Common myeloid progenitor, CD34-positive (primary cell): ENCODE data around the gene ITPK1.

Experiments used
- CTCF ChIA-PET: fragments of 350-600 bp; sonication (Branson Sonifier 250); formaldehyde crosslinking; loops from one replicate; lab custom pipeline; 2021; ENCODE audit warnings: antibody characterized with exemption; lab: Charles Lee
- POLR2A ChIA-PET: fragments of 350-600 bp; sonication (Branson Sonifier 250); formaldehyde crosslinking; loops from one replicate; lab custom pipeline; 2021; ENCODE audit warnings: antibody characterized with exemption; lab: Charles Lee
- DNase-seq, 3 donors: peaks; one replicate each; pipeline versions ENCODE4 v3.0.0 to v3.0.0-alpha.2; 2013
- H3K27ac ChIP-seq, 2 experiments: 1 replicate in 1 of 2; 2 replicates in 1 of 2; pipeline ENCODE4 v1.7.0; 2013; ENCODE audit warnings: inconsistent platforms in 2 of 2, low read length in 2 of 2, mild to moderate bottlenecking in 2 of 2, low read depth in 1 of 2, moderate library complexity in 1 of 2; ENCODE audit not compliant: severe bottlenecking in 2 of 2, insufficient read depth in 1 of 2, poor library complexity in 1 of 2
- H3K27me3 ChIP-seq, 5 experiments: replicated peaks in 2 of 5; 1 replicate in 3 of 5; 2 replicates in 2 of 5; pipeline versions ENCODE4 v1.6.1 to v1.7.0; 2013; ENCODE audit warnings: low read length in 4 of 5, mild to moderate bottlenecking in 2 of 5, moderate library complexity in 2 of 5, inconsistent platforms in 1 of 5; ENCODE audit not compliant: insufficient read depth in 5 of 5, control insufficient read depth in 4 of 5
- H3K36me3 ChIP-seq, 4 experiments: 1 replicate in 2 of 4; 2 replicates in 2 of 4; pipeline versions ENCODE4 v1.6.1 to v1.7.0; 2013; ENCODE audit warnings: low read length in 3 of 4, control low read depth in 1 of 4, mild to moderate bottlenecking in 1 of 4; ENCODE audit not compliant: control insufficient read depth in 4 of 4, insufficient read depth in 4 of 4
- H3K4me1 ChIP-seq, 4 experiments: 1 replicate in 3 of 4; 2 replicates in 1 of 4; pipeline versions ENCODE4 v1.6.1 to v1.7.1; 2013; ENCODE audit warnings: low read length in 3 of 4, mild to moderate bottlenecking in 3 of 4, control low read depth in 1 of 4, inconsistent platforms in 1 of 4, moderate library complexity in 1 of 4; ENCODE audit not compliant: control insufficient read depth in 4 of 4, insufficient read depth in 4 of 4; ENCODE audit errors: control extremely low read depth in 1 of 4
- H3K4me3 ChIP-seq, 7 experiments: 1 replicate in 4 of 7; 2 replicates in 3 of 7; pipeline versions ENCODE4 v1.5.1 to v1.7.0; 2013; ENCODE audit warnings: mild to moderate bottlenecking in 7 of 7, low read length in 6 of 7, moderate library complexity in 6 of 7, inconsistent platforms in 2 of 7, low read depth in 2 of 7, control low read depth in 1 of 7; ENCODE audit not compliant: insufficient read depth in 4 of 7, control insufficient read depth in 1 of 7; ENCODE audit errors: extremely low read depth in 1 of 7
- H3K9me3 ChIP-seq, 5 experiments: 1 replicate in 4 of 5; 2 replicates in 1 of 5; pipeline versions ENCODE4 v1.6.1 to v1.7.1; 2013; ENCODE audit warnings: low read length in 4 of 5, mild to moderate bottlenecking in 2 of 5, inconsistent platforms in 1 of 5, low read depth in 1 of 5, moderate library complexity in 1 of 5; ENCODE audit not compliant: control insufficient read depth in 4 of 5, insufficient read depth in 2 of 5; ENCODE audit errors: control extremely low read depth in 1 of 5
- WGBS: methylation state at CpG from one replicate; pipeline ENCODE4 v1.1.5; 2013; ENCODE audit not compliant: insufficient coverage; 5-methylcytosine and 5-hydroxymethylcytosine counted together

The ITPK1 gene

GRCh38 chr14:92960706-92961566 lies 154.8 kb downstream of the ITPK1 start:
- H3K27me3 ChIP-seq, result no peaks in the 10 kb centered on the region
- no peak overlapping the region for H3K27ac ChIP-seq
- H3K4me1 ChIP-seq, result no peaks in the 10 kb centered on the region
- ChIA-PET POLR2A (no interaction called here), CTCF (no interaction called here)
- no peak overlapping the region for H3K4me3 ChIP-seq
- no peak for DNase-seq
- H3K36me3 ChIP-seq, result peaks cover 4 to 52% (median 33%) of the 10 kb centered on the region in 4 experiments
- WGBS, result 88% methylated on average over 16 of the region's 18 CpGs
- no peaks in the 10 kb centered on the region for H3K9me3 ChIP-seq

DNA sequence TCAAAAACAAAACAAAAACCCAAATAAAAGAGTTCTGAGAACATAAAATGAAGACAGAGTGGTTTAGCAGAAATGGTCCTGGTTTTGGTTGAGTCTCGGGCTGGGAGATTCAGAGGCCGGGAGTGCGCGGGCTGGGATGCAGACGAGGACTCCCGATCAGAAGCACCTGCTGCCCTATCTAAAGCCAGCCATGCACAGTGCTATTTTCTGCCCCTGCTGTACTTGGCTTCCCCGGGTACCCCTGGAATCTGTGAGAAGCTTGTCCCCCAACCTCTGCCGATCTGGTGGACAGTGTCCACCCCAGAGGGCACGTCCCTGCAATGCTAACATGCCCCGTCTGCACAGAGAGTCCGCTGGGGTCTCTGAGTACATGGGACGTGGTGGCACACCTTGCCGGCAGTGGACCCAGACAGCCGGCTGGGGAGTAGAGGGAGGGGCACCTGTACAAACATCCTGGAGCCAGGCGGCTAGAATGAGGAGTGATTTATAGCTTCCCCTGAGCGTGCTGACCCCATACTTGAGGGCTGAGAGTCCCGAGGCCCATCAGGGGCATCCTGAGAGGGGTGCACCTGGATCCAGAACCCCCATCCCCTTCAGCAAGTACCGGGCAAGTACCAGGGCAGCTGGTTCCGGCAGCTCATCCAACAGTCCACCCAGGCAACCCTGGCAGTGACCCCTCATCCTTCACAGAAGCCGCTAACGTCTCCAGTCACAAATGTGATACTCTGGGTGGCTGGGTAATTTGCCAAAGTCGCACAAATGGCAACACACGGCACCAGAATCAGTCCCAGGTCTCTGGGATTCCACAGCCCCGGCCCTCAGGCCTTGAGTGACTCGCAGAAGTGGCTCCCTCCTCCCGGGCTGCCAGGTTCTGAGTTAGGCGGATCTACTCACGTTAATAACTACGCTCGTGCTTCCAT lies 155.7 kb downstream of the ITPK1 start:
- H3K27ac ChIP-seq, result no peak overlapping the region
- no peaks in the 10 kb centered on the region for H3K27me3 ChIP-seq
- no peaks in the 10 kb centered on the region for H3K4me1 ChIP-seq
- no peak for DNase-seq
- ChIA-PET POLR2A (no interaction called here), CTCF (no interaction called here)
- H3K9me3 ChIP-seq, result no peaks in the 10 kb centered on the region
- H3K4me3 ChIP-seq, result no peak overlapping the region
- peaks cover 4 to 52% (median 35%) of the 10 kb centered on the region in 4 experiments for H3K36me3 ChIP-seq
- WGBS, result 88% methylated on average over 23 of the region's 30 CpGs

GRCh38 chr14:92959189-92959531 lies 156.6 kb downstream of the ITPK1 start:
- Histone ChIP-seq H3K4me1 (no peaks in the 10 kb centered on the region), H3K9me3 (no peaks in the 10 kb centered on the region), H3K4me3 (no peak overlapping the region), H3K27me3 (no peaks in the 10 kb centered on the region), H3K27ac (no peak overlapping the region), H3K36me3 (peaks cover 6 to 57% (median 38%) of the 10 kb centered on the region in 4 experiments)
- WGBS, result 97% methylated on average over 10 of the region's 10 CpGs
- no peak for DNase-seq
- ChIA-PET POLR2A (no interaction called here), CTCF (no interaction called here)

DNA sequence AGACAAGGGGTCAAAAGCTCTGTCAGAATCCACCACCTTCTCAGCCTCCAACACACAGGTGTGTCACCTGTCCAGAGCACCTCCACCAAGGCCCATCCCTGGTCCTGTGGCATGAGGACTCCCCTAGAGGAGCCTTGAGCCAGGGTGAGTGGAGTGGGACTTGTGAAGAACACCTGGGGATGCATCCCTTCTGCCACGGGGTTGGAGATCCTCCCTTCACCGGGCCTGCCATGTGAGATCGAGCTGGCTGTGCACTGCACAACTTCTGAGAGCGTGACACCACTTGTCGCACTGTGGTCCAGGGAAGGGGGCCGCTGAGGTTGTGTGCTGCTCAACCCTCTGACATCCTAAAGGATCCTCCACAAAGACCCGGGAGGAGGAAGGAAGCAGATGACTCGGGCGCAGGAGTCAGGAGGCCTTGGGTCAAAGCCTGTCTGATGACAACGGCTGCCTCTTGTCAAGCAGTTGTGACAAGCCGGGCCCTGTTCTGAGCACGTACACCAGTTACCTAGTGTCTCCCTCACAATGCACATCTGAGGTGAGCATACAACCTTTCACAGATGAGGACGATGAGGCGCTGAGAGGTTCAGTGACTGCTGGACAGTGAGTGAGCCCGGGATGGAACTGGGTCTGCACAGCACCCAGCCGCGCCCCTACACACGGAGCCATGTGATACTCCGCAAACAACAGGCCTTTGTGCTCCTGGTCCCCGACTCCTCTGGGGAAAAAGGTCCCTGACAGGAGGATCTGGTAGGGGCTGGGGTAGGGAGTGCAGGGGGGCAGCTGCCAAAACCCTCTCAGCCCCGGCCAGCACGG lies 157.1 kb downstream of the ITPK1 start:
- Histone ChIP-seq H3K27me3 (no peaks in the 10 kb centered on the region), H3K4me1 (no peaks in the 10 kb centered on the region), H3K27ac (no peak overlapping the region), H3K36me3 (peaks cover 6 to 58% (median 40%) of the 10 kb centered on the region in 4 experiments), H3K4me3 (no peak overlapping the region), H3K9me3 (no peaks in the 10 kb centered on the region)
- POLR2A ChIA-PET, result no interaction called here
- CTCF ChIA-PET, result interaction anchor here (1.6 kb wide), 1 partner anchor 181 kb away, joined by 4 read pairs; no protein-coding TSS in a partner anchor
- 95% methylated on average over 20 of the region's 22 CpGs for WGBS
- DNase-seq, result no peak

GRCh38 chr14:92956961-92957360 lies 158.8 kb downstream of the ITPK1 start:
- 97% methylated on average over 10 of the region's 11 CpGs for WGBS

GRCh38 chr14:92955381-92955780 lies 160.3 kb downstream of the ITPK1 start:
- H3K4me1 ChIP-seq, result no peaks in the 10 kb centered on the region
- H3K9me3 ChIP-seq, result no peaks in the 10 kb centered on the region
- WGBS, result 100% methylated on average over 3 of the region's 7 CpGs
- H3K36me3 ChIP-seq, result peaks cover 7 to 58% (median 43%) of the 10 kb centered on the region in 4 experiments
- no peak overlapping the region for H3K27ac ChIP-seq
- no peaks in the 10 kb centered on the region for H3K27me3 ChIP-seq
- no peak overlapping the region for H3K4me3 ChIP-seq
- ChIA-PET POLR2A (no interaction called here), CTCF (interaction anchor here (0.8 to 4.5 kb wide), 9 partner anchors 9 to 224 kb away, joined by 3 to 34 read pairs (median 5); no protein-coding TSS in a partner anchor)
- DNase-seq, result no peak

More at GRCh38 chr14:92956961-92957360, 158.8 kb downstream of the ITPK1 start:
- Histone ChIP-seq H3K4me1 (no peaks in the 10 kb centered on the region), H3K27ac (no peak overlapping the region), H3K9me3 (no peaks in the 10 kb centered on the region), H3K36me3 (peaks cover 6 to 58% (median 43%) of the 10 kb centered on the region in 4 experiments), H3K4me3 (no peak overlapping the region), H3K27me3 (no peaks in the 10 kb centered on the region)
- ChIA-PET POLR2A (no interaction called here), CTCF (interaction anchor here (1.1 to 1.6 kb wide), 2 partner anchors 156 to 182 kb away, joined by 4 read pairs; no protein-coding TSS in a partner anchor)
- DNase-seq, result no peak
